ENCODE measurements around the gene ALKBH7. TPM values are rescaled to one million over a fixed set of nuclear protein-coding genes. Genes with fewer than 3 reads are reported as not detected.

The ALKBH7 gene
- total and polyA plus RNA-seq, 2 experiments from 2014 or later = 75.4 to 76.1 TPM

GRCh38 chr19:6373096-6373812 is 660 bp downstream of the ALKBH7 start:
- H2AFZ ChIP-seq = peak overlapping the region; percentile 61; the same call in 1 of the 2 replicates
- H3K27ac Mint-ChIP-seq = peak overlapping the region; percentile 94
- H3K4me2 ChIP-seq = peak overlapping the region; percentile 74
- ATAC-seq (peak; percentile 66), DNase-seq (ENCODE audit: low spot score) (peak; percentile 99)
- H3K4me3 Mint-ChIP-seq = peak overlapping the region; percentile 84
- H3F3A ChIP-seq (replicated peaks; ENCODE audit: low read depth) = 0 out of 2 replicates have a peak, but pooled peaks cover 4% of the 10 kb centered on the region
- peak overlapping the region; percentile 84 for H3K4me3 ChIP-seq
- peak overlapping the region; percentile 83 for H3K27ac ChIP-seq (ENCODE audit: low read depth)
- no peaks in the 10 kb centered on the region for H3K27me3 ChIP-seq (ENCODE audit: insufficient read depth)
- peaks cover 9% of the 10 kb centered on the region for H3K27me3 Mint-ChIP-seq (ENCODE audit: insufficient read depth, low read depth, poor library complexity)
- peaks cover 18% of the 10 kb centered on the region for H3K4me1 Mint-ChIP-seq
- peaks cover 5% of the 10 kb centered on the region; the same call in 1 of the 3 replicates for H3K9me3 Mint-ChIP-seq
- H3K36me3 Mint-ChIP-seq (ENCODE audit: low read depth) = peaks cover 15% of the 10 kb centered on the region
- peaks cover 7% of the 10 kb centered on the region; the same call in 1 of the 2 replicates for H3K4me1 ChIP-seq (ENCODE audit: insufficient read depth)
- TF ChIP-seq CREB1 (CRISPR knock-in tag; IDR thresholded peaks at IDR 0.05; ENCODE audit: low read depth) = 0 out of 2 replicates have a peak, but pooled peaks have one; percentile 10
- TF ChIP-seq ZNF462 (CRISPR knock-in tag; IDR thresholded peaks at IDR 0.05) = no peak
- no peaks in the 10 kb centered on the region; the same call in 1 of the 2 replicates for H3K36me3 ChIP-seq (ENCODE audit: insufficient read depth)
- no peaks in the 10 kb centered on the region for H3K9me2 ChIP-seq (ENCODE audit: insufficient read depth)
- H4K20me1 ChIP-seq (replicated peaks; ENCODE audit: insufficient read depth) = no peaks in the 10 kb centered on the region
- no peaks in the 10 kb centered on the region for H3K79me2 ChIP-seq (replicated peaks; ENCODE audit: insufficient read depth)

DNA sequence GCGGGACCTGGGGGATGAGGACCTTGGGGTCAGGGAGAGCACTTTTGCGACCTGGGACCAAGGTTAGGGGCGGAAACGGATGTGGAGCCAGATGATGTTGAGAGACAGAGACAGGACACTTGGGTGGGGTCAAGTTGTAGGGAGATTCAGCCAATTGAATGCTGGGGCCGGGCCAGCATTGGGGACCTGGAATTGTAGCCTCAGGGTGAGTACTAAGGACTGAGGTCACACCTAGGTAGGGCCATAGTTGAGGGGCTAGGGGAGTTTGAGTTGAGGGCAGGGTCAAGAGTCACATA is 1.2 kb downstream of the ALKBH7 start:
- Histone ChIP-seq H3K27ac (ENCODE audit: low read depth) (peak overlapping the region; percentile 53), H2AFZ (no peak overlapping the region), H3K4me3 (peak overlapping the region; percentile 49), H3K27me3 (ENCODE audit: insufficient read depth) (no peaks in the 10 kb centered on the region), H4K20me1 (replicated peaks; ENCODE audit: insufficient read depth) (0 out of 2 replicates have a peak, but pooled peaks cover 3% of the 10 kb centered on the region), H3K79me2 (replicated peaks; ENCODE audit: insufficient read depth) (no peaks in the 10 kb centered on the region), H3K9me2 (ENCODE audit: insufficient read depth) (no peaks in the 10 kb centered on the region), H3K4me2 (peak overlapping the region; percentile 71), H3K4me1 (ENCODE audit: insufficient read depth) (peaks cover 7% of the 10 kb centered on the region; the same call in 1 of the 2 replicates), H3F3A (replicated peaks; ENCODE audit: low read depth) (0 out of 2 replicates have a peak, but pooled peaks cover 4% of the 10 kb centered on the region), H3K36me3 (ENCODE audit: insufficient read depth) (no peaks in the 10 kb centered on the region)
- ATAC-seq (no peak), DNase-seq (ENCODE audit: low spot score) (no peak)
- Mint-ChIP-seq H3K27me3 (ENCODE audit: insufficient read depth, low read depth, poor library complexity) (peaks cover 9% of the 10 kb centered on the region), H3K4me1 (peaks cover 22% of the 10 kb centered on the region), H3K4me3 (peak overlapping the region; percentile 84), H3K36me3 (ENCODE audit: low read depth) (peaks cover 17% of the 10 kb centered on the region), H3K9me3 (peaks cover 5% of the 10 kb centered on the region; the same call in 1 of the 3 replicates), H3K27ac (peak overlapping the region; percentile 84)
- TF ChIP-seq CREB1 (CRISPR knock-in tag; IDR thresholded peaks at IDR 0.05; ENCODE audit: low read depth) = no peak
- TF ChIP-seq ETS1 (IDR thresholded peaks at IDR 0.05) = no peak
